ENCODE data around the gene TMEM39A.

DNA sequence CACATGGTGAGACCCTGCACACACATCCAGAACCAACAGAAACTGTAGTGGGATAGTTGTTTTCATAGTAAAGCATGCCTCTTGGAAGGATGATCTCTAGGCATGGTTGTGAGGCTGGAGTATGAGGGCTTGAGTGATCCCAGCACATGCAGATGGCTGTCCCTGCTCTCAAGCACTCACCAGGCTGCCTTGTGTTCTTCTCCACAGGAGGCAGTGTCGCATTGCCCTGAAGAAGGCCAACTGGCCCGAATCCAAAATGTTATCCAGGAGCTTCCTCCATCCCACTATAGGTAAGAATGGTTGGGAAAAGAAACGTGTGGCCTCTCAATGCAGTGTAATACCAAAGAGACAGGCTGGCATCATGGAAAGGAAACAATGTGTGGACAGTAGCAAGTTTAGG lies 82.7 kb downstream of the TMEM39A start:
- peak in 1 of 2 donors; percentile 6 for TF ChIP-seq CTCF (IDR thresholded peaks at IDR 0.05; ENCODE audit: extremely low read depth in 1 of 2, insufficient read depth in 1 of 2, low read depth in 1 of 2, low read length in 2 of 2)
- TF ChIP-seq POLR2A (IDR thresholded peaks at IDR 0.05; ENCODE audit: low read depth, low read length) = no peak
- no peak for TF ChIP-seq MYC (IDR thresholded peaks at IDR 0.05; ENCODE audit: low read depth, low read length)
- no peak for TF ChIP-seq POLR2AphosphoS5 (IDR thresholded peaks at IDR 0.05; ENCODE audit: insufficient read depth, low read depth, low read length)
- no peak for TF ChIP-seq EZH2 (IDR thresholded peaks at IDR 0.05; ENCODE audit: borderline replicate concordance, low read depth, low read length, severe bottlenecking)
- no peak for TF ChIP-seq MAX (IDR thresholded peaks at IDR 0.05; ENCODE audit: insufficient read depth, insufficient read length)
- no peak for TF ChIP-seq JUN (IDR thresholded peaks at IDR 0.05; ENCODE audit: borderline replicate concordance, insufficient read depth, insufficient read length, low read depth)
- TF ChIP-seq GATA2 (IDR thresholded peaks at IDR 0.05; ENCODE audit: insufficient read depth, insufficient read length, low read depth, low read length) = no peak
- no peak for TF ChIP-seq FOS (IDR thresholded peaks at IDR 0.05; ENCODE audit: borderline replicate concordance, insufficient read depth, low read length)

Measured in endothelial cell of umbilical vein (primary cell).